Activated CD8-positive, alpha-beta T cell treated with anti-CD3 and anti-CD28 coated beads for 36 hours (primary cell): ENCODE data around the gene PTPRN2. TPM values are rescaled to one million over a fixed set of nuclear protein-coding genes. Genes with fewer than 3 reads are reported as not detected.
A peak's percentile ranks its signal among the peaks of the same experiment; 100 is the strongest.

Experiments
- ATAC-seq: fragments of 200-7000 bp; cut with Tn5 transposase; one replicate; pipeline ENCODE4 v1.10.0; 2021; ENCODE audit warnings: mild to moderate bottlenecking, moderate library complexity
- CTCF ChIA-PET: fragments of 350-600 bp; sonication (Branson Sonifier 250); formaldehyde crosslinking; loops from one replicate; lab custom pipeline; 2021; ENCODE audit warnings: antibody characterized with exemption; lab: Charles Lee
- POLR2A ChIA-PET: fragments of 350-600 bp; sonication (Branson Sonifier 250); formaldehyde crosslinking; loops from one replicate; lab custom pipeline; 2021; ENCODE audit warnings: antibody characterized with exemption; lab: Charles Lee
- DNase-seq: peaks from one replicate; pipeline ENCODE4 v3.0.0-alpha.2; 2020
- H3K27ac Mint-ChIP-seq: one replicate; pipeline ENCODE4 v1.8.0; 2021; ENCODE audit warnings: mild to moderate bottlenecking, mixed read lengths
- H3K27me3 Mint-ChIP-seq: one replicate; pipeline ENCODE4 v1.8.0; 2021; ENCODE audit warnings: mixed read lengths
- H3K36me3 Mint-ChIP-seq: one replicate; pipeline ENCODE4 v1.8.0; 2021; ENCODE audit warnings: low read depth, mixed read lengths
- H3K4me1 Mint-ChIP-seq: one replicate; pipeline ENCODE4 v1.8.0; 2021; ENCODE audit warnings: low read depth, mixed read lengths
- H3K4me3 Mint-ChIP-seq: one replicate; pipeline ENCODE4 v1.8.0; 2021; ENCODE audit warnings: mild to moderate bottlenecking, moderate library complexity, mixed read lengths
- H3K9me3 Mint-ChIP-seq: one replicate; pipeline ENCODE4 v1.8.0; 2021; ENCODE audit warnings: mixed read lengths
- intact Hi-C: fragments of 100-400 bp; cut with micrococcal nuclease; formaldehyde crosslinking; loops from one replicate; pipeline ENCODE4 v1.10.0; 2022
- total RNA-seq, 2 experiments: library from RNA; stranded (reverse); gene quantifications; one replicate each; pipeline ENCODE4 v1.2.3, GENCODE V29; 2021
- TF ChIP-seq, protein P1 (sequence below): fragments of 200-600 bp; IDR thresholded peaks from one replicate; pipeline ENCODE4 v1.8.0; 2022; ENCODE audit warnings: antibody characterized with exemption, mild to moderate bottlenecking

The PTPRN2 gene
- total RNA-seq, 2 experiments from 2014 or later, result 0.49 to 0.65 TPM

DNA sequence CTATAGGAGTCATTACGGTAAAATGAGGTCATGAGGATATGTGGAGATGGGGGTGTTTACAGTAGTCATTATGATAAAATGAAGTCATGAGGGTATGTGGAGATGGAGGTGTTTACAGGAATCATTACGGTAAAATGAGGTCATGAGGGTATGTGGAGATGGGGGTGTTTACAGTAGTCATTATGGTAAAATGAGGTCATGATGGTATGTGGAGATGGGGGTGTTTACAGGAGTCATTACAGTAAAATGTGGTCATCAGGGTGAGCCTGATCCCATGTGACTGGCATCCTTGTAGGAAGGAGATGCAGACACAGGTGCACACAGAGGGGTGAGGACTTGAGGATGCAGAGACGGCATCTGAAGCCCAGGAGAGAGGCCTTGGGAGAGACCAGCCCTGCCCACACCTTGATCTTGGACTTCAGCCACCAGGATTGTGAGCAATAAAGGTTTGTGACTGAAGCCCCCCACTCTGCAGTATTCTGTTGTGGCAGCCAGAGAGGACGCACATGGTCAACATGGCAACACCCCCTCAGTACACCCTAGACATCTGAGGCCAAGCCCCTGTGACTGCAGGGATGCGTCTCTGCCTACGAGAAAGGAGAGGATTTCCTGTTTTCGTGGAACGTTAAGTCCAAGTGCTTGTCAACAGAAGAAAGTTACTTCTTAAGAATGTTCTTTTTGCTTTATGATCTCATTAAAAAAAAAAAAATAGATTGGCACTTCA lies 706.4 kb downstream of the PTPRN2 start:
- TF ChIP-seq, protein P1, sequence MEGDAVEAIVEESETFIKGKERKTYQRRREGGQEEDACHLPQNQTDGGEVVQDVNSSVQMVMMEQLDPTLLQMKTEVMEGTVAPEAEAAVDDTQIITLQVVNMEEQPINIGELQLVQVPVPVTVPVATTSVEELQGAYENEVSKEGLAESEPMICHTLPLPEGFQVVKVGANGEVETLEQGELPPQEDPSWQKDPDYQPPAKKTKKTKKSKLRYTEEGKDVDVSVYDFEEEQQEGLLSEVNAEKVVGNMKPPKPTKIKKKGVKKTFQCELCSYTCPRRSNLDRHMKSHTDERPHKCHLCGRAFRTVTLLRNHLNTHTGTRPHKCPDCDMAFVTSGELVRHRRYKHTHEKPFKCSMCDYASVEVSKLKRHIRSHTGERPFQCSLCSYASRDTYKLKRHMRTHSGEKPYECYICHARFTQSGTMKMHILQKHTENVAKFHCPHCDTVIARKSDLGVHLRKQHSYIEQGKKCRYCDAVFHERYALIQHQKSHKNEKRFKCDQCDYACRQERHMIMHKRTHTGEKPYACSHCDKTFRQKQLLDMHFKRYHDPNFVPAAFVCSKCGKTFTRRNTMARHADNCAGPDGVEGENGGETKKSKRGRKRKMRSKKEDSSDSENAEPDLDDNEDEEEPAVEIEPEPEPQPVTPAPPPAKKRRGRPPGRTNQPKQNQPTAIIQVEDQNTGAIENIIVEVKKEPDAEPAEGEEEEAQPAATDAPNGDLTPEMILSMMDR, result no peak
- peaks cover 7% of the 10 kb centered on the region for H3K4me1 Mint-ChIP-seq
- peaks cover 8% of the 10 kb centered on the region for H3K36me3 Mint-ChIP-seq
- H3K9me3 Mint-ChIP-seq, result peaks cover 14% of the 10 kb centered on the region
- no peaks in the 10 kb centered on the region for H3K27me3 Mint-ChIP-seq
- intact Hi-C loops, result no loop called here
- DNase-seq (peak; percentile 29), ATAC-seq (peak; percentile 81)
- peak overlapping the region; percentile 9 for H3K27ac Mint-ChIP-seq
- CTCF ChIA-PET, result interaction anchor here (0.6 kb wide), 1 partner anchor 8 kb away, joined by 3 read pairs; no protein-coding TSS in a partner anchor
- POLR2A ChIA-PET, result interaction anchor here (0.6 kb wide), 1 partner anchor 32 kb away, joined by 3 read pairs; no protein-coding TSS in a partner anchor
- no peak overlapping the region for H3K4me3 Mint-ChIP-seq

DNA sequence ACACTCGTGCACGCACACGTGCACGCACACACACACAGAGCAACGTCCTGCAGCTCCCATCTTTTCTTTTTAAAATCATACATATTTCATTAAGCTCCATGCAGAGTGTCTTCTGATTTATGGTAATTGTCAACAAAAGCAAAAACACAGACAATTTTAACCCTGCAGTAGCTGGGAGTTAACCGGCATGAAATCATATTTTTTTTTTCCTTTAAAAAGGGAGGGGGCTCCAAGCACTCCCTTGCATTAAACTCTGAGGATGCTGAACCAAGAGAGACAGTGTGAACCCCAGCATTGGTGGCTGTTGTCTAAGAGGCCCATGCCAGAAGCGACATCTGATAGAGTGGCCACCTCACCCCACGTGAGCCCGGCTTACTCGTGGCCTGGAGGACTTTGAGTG lies 708.2 kb downstream of the PTPRN2 start:
- Mint-ChIP-seq H3K27ac (no peak overlapping the region), H3K9me3 (peaks cover 11% of the 10 kb centered on the region), H3K4me3 (no peak overlapping the region), H3K4me1 (peaks cover 17% of the 10 kb centered on the region), H3K27me3 (no peaks in the 10 kb centered on the region), H3K36me3 (peaks cover 8% of the 10 kb centered on the region)
- ChIA-PET CTCF (no interaction called here), POLR2A (interaction anchor here (0.7 kb wide), 1 partner anchor 11 kb away, joined by 3 read pairs; no protein-coding TSS in a partner anchor)
- DNase-seq, result no peak
- no peak for ATAC-seq
- TF ChIP-seq, protein P1, result no peak
- intact Hi-C loops, result loop anchor here (10.0 kb wide), 1 partner anchor 445 kb away; no protein-coding TSS in a partner anchor

DNA sequence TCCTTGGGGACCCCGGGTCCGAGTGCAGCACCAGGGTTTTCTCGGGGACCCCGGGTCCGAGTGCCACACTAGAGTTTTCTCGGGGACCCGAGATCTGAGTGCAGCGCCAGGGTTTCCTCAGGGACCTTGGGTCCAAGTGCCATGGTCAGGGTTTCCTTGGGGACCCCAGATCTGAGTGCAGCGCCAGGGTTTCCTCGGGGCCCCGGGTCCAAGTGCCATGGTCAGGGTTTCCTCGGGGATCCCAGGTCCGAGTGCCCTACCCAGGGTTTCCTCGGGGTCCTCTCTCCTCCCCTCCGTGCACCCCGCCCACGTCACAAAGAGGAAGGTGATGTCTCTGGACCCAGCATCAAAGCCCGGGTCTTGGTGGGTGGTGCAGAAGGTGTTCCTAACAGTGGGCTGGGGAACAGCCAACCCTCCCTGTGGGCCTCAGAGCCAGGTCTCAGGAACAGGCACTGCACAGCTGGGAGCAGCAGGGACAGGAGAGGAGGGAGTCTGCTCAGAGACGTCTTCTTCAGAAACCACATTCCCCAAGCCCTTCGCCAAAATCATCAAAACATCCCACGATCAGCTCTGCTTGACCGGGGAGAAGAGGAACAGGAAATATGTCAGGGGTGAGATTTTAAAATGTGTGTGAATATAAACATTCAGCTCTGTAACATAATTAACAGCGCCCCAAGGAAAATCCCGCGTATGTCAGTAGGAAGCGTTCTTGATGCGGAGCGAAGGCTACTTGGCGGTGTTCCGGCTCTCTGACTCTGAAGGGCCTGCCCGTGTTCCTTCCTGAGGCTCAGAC lies 710.1 kb downstream of the PTPRN2 start:
- no peak for DNase-seq
- H3K4me1 Mint-ChIP-seq, result peaks cover 24% of the 10 kb centered on the region
- H3K9me3 Mint-ChIP-seq, result peaks cover 11% of the 10 kb centered on the region
- TF ChIP-seq, protein P1, result no peak
- peaks cover 8% of the 10 kb centered on the region for H3K36me3 Mint-ChIP-seq
- no peak overlapping the region for H3K4me3 Mint-ChIP-seq
- no peak for ATAC-seq
- POLR2A ChIA-PET, result no interaction called here
- no peaks in the 10 kb centered on the region for H3K27me3 Mint-ChIP-seq
- H3K27ac Mint-ChIP-seq, result no peak overlapping the region
- intact Hi-C loops, result loop anchor here (10.0 kb wide), 1 partner anchor 443 kb away; no protein-coding TSS in a partner anchor
- CTCF ChIA-PET, result no interaction called here

DNA sequence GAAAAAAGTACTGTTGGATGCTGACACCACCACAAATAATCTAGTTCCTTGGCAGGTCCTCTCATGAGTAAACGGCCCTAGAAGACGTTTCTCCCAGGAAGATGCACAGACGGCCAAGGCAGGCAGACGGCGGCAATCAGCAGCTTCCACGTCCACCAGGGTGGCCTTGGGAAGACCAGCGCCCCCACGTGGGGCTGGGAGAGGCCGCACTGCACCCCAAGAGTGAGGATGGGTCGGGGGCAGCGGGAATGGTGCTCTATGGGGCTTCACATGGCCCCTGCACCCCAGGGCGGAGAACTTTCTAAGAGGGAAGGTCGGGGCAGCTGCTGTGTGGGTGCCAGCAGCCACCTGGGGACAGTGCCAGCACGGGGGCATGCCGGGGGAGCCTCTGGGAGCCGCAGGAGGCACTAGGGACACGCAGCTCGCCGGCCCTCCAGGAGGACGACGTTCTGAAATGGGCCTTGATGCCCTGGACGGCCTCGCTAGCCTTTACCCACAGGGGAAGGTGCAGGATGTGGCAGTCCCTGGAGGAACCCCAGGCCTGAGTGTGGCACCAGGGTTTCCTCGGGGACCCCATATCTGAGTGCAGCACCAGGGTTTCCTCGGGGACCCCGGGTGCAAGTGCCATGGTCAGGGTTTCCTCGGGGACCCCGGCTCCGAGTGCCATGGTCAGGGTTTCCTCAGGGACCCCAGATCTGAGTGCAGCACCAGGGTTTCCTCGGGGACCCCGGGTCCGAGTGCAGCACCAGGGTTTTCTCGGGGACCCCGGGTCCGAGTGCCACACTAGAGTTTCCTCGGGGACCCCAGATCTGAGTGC lies 710.9 kb downstream of the PTPRN2 start:
- intact Hi-C loops, result loop anchor here (10.0 kb wide), 1 partner anchor 442 kb away; no protein-coding TSS in a partner anchor
- ChIA-PET CTCF (no interaction called here), POLR2A (no interaction called here)
- no peak overlapping the region for H3K4me3 Mint-ChIP-seq
- H3K36me3 Mint-ChIP-seq, result peaks cover 8% of the 10 kb centered on the region
- H3K27ac Mint-ChIP-seq, result no peak overlapping the region
- no peak for ATAC-seq
- peaks cover 28% of the 10 kb centered on the region for H3K4me1 Mint-ChIP-seq
- peaks cover 11% of the 10 kb centered on the region for H3K9me3 Mint-ChIP-seq
- no peak for DNase-seq
- TF ChIP-seq, protein P1, result no peak
- H3K27me3 Mint-ChIP-seq, result no peaks in the 10 kb centered on the region
